Measurements from ENCODE around the gene TCOF1.

TCOF1 gene

GRCh38 chr5:150335778-150336177 lies 21.7 kb upstream of the TCOF1 start:
- no peak overlapping the region for H3K27ac ChIP-seq
- TF ChIP-seq ZFX (IDR thresholded peaks at IDR 0.05) (no peak), CTCF (conservative IDR thresholded peaks at IDR 0.05) (no peak)

DNA sequence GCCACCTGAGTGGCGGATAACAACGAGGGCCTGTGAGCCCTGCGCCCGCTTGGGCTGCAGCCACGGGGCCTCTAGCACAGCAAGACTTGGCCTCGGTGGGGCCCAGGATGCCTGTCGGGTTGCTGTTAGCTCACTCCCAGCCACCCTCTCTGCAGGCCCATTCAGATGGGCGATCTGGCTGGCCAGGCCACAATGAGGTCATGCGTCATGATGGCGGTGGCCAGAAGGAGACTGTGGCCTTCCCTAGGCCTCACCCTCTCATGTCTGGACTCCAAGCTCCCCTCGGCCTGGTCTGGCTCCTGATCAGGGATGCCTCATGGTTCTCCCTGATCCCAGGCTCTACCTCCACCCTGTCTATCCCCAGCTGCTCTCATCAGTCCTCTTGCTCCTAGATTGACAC lies 19.0 kb upstream of the TCOF1 start:
- TF ChIP-seq ZFX (IDR thresholded peaks at IDR 0.05) = no peak
- no peak for TF ChIP-seq CTCF (conservative IDR thresholded peaks at IDR 0.05)
- H3K27ac ChIP-seq = no peak overlapping the region

DNA sequence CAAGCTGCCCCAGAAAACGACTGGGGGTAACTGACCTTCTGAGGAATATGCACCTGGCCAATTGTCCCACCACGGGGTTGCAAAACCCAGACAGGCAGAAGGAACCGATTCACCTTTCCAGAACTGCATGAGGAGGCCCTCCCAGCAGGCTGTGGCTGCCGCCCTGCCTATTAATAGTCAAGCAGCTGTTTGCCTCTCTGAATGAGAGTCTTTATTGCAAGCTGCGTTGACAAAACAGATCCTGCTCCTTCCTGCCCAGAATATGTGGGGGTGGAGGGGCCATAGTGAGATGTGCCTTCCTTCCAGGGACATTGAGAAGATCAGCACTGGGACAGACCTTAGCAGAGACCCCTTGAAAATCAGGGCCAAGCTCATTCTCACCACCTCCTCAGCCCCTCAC lies 18.3 kb upstream of the TCOF1 start:
- no peak overlapping the region for H3K27ac ChIP-seq

GRCh38 chr5:150339841-150340240 lies 17.7 kb upstream of the TCOF1 start:
- H3K27ac ChIP-seq = no peak overlapping the region
- no peak for TF ChIP-seq CTCF (conservative IDR thresholded peaks at IDR 0.05)
- no peak for TF ChIP-seq ZFX (IDR thresholded peaks at IDR 0.05)

More for the DNA sequence above, 18.3 kb upstream of the TCOF1 start:
- no peak for TF ChIP-seq CTCF (conservative IDR thresholded peaks at IDR 0.05)
- no peak for TF ChIP-seq ZFX (IDR thresholded peaks at IDR 0.05)

DNA sequence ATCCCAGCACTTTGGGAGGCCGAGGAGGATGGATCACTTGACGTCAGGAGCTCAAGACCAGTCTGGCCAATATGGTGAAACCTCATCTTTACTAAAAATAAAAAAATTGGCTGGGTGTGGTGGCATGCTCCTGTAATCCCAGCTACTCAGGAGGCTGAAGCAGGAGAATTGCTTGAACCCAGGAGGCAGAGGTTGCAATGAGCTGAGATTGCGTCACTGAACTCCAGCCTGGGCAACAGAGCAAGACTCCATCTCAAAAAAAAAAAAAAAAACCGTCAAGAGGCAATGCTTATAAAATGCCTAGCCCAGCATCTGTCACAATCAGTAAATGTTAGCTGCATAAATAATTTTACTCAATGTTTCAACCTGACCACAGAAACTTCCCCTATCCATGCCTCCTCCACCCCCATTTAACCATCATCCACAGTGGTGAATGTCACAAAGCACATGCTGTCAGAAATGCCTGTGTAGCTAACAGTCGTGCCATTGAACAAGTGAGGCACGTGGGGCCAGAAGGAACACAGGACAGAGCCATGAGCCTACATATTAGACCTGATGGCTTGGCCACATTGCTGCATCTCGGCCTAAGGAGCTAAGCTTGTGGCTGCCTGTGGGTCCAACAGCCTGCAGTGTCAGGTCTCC lies 16.8 kb upstream of the TCOF1 start:
- no peak overlapping the region for H3K27ac ChIP-seq
- TF ChIP-seq ZFX (IDR thresholded peaks at IDR 0.05) (no peak), CTCF (conservative IDR thresholded peaks at IDR 0.05) (no peak)

DNA sequence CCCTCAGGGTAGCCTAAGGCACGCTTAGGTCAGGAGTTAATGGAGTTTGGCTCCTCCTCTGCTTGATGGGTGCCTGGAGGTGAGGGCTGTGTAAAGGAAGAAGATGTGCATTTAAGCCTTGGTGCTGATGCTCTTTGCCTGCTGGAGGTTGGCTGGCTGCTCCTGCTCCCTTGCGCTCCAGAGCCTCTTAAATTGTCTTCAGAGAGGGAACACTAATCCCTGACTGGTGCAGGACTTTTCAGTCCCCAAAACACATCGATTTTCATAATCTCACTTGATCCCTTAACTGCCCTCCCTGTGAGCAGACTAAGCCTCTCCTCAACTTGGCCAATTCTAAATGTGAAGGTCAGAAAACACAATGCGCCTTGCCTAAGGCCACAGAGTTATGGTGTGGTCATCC lies 16.2 kb upstream of the TCOF1 start:
- no peak for TF ChIP-seq ZFX (IDR thresholded peaks at IDR 0.05)
- TF ChIP-seq CTCF (conservative IDR thresholded peaks at IDR 0.05) = no peak
- H3K27ac ChIP-seq = no peak overlapping the region

DNA sequence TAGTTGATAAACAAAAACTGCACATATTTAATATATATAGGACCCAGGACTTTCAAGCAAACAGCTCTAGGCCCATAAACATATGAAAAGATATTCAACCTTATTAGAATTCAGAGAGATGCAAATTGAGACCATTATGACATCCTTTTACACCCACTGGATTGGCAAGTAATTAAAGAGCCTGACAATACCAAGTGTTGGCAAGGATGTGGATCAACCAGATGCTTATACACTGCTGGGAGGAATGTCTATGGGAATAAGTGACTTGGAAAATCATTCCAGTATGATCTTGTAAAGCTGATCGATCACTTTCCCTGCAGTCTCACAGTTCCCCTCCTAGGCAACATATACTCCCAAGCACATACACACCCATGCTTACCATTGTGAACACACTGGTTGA lies 15.5 kb upstream of the TCOF1 start:
- no peak overlapping the region for H3K27ac ChIP-seq
- no peak for TF ChIP-seq ZFX (IDR thresholded peaks at IDR 0.05)
- no peak for TF ChIP-seq CTCF (conservative IDR thresholded peaks at IDR 0.05)

Measured in C4-2B (cell line).